Activated B cell treated with CpG ODN at 0.5 μM for 24 hours (primary cell): ENCODE results near the gene ZNF232. TPM values are rescaled to one million over a fixed set of nuclear protein-coding genes. Genes with fewer than 3 reads are reported as not detected.
"Not testable (repeated sequence)": the region's sequence is repeated elsewhere in the genome, so short reads cannot be mapped to it uniquely, and the experiment has no call there.

Experiments used
- ATAC-seq: fragments of 200-7000 bp; cut with Tn5 transposase; one replicate; pipeline ENCODE4 v1.10.0; 2021; ENCODE audit warnings: low read depth, mild to moderate bottlenecking, moderate library complexity
- CTCF ChIA-PET: fragments of 350-600 bp; sonication (Branson Sonifier 250); formaldehyde crosslinking; loops from one replicate; lab custom pipeline; 2021; ENCODE audit warnings: antibody characterized with exemption; lab: Charles Lee
- POLR2A ChIA-PET: fragments of 350-600 bp; sonication (Branson Sonifier 250); formaldehyde crosslinking; loops from one replicate; lab custom pipeline; 2021; ENCODE audit warnings: antibody characterized with exemption; lab: Charles Lee
- DNase-seq: peaks from one replicate; pipeline ENCODE4 v3.0.0; 2022
- H3K27ac Mint-ChIP-seq: one replicate; pipeline ENCODE4 v1.8.0; 2020; ENCODE audit warnings: mixed read lengths
- H3K27me3 Mint-ChIP-seq: one replicate; pipeline ENCODE4 v1.8.0; 2021; ENCODE audit warnings: mixed read lengths
- H3K36me3 Mint-ChIP-seq: one replicate; pipeline ENCODE4 v1.8.0; 2021; ENCODE audit warnings: low read depth, mixed read lengths
- H3K4me1 Mint-ChIP-seq: one replicate; pipeline ENCODE4 v1.8.0; 2021; ENCODE audit warnings: mixed read lengths
- H3K4me3 Mint-ChIP-seq: one replicate; pipeline ENCODE4 v1.8.0; 2020; ENCODE audit warnings: mild to moderate bottlenecking, mixed read lengths
- H3K9me3 Mint-ChIP-seq: one replicate; pipeline ENCODE4 v1.8.0; 2020; ENCODE audit warnings: mixed read lengths
- intact Hi-C: fragments of 100-400 bp; cut with micrococcal nuclease; formaldehyde crosslinking; loops from one replicate; pipeline ENCODE4 v1.15.1; 2024
- total RNA-seq: library from RNA; stranded (reverse); gene quantifications from 2 replicates; pipeline ENCODE4 v1.2.3, GENCODE V29; 2022
- TF ChIP-seq, protein P1 (sequence below): fragments of 200-600 bp; IDR thresholded peaks from one replicate; pipeline ENCODE4 v1.8.0; 2022; ENCODE audit warnings: antibody characterized with exemption, mild to moderate bottlenecking

Gene ZNF232
- total RNA-seq, 1 donor from 2014 or later, result 14.8 TPM

DNA sequence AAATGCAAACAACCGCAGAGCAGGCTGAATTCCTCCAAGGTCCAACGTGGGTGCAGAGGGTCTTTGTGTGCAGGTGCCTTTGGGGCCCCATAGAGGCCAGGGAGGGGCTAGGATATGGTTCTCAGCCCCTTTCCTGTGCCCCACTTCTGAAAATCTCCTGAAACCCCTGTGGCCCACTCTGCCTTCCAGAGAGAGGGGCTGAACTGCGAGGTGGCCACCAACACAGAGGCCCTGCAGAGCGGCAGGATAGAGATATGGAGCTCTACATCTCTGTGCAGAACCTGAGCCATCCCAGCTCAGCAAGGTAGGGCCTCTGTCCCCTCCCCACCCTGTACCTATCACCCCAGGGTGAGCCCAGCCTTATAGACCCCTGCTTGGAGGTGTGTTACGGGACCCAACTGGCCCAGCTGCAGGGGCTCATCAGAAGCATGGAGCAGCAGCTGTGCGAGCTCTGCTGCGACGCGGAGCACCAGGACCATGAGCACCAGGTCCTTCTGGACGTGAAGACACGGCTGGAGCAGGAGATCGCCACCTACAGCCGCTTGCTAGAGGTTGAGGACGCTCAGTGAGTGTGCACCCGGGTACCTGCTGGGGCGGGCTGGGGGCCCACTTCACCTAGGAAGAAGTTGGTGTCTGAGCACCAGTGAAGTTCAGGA lies 9.6 kb upstream of the ZNF232 start:
- Mint-ChIP-seq H3K36me3 (no peaks in the 10 kb centered on the region), H3K27ac (no peak overlapping the region), H3K9me3 (no peaks in the 10 kb centered on the region), H3K4me3 (no peak overlapping the region), H3K27me3 (peaks cover 36% of the 10 kb centered on the region), H3K4me1 (peaks cover 7% of the 10 kb centered on the region)
- ChIA-PET CTCF (no interaction called here), POLR2A (interaction anchor here (0.5 kb wide), 1 partner anchor 20 kb away, joined by 3 read pairs; no protein-coding TSS in a partner anchor)
- DNase-seq, result peak; percentile 13
- ATAC-seq, result no peak
- TF ChIP-seq, protein P1, sequence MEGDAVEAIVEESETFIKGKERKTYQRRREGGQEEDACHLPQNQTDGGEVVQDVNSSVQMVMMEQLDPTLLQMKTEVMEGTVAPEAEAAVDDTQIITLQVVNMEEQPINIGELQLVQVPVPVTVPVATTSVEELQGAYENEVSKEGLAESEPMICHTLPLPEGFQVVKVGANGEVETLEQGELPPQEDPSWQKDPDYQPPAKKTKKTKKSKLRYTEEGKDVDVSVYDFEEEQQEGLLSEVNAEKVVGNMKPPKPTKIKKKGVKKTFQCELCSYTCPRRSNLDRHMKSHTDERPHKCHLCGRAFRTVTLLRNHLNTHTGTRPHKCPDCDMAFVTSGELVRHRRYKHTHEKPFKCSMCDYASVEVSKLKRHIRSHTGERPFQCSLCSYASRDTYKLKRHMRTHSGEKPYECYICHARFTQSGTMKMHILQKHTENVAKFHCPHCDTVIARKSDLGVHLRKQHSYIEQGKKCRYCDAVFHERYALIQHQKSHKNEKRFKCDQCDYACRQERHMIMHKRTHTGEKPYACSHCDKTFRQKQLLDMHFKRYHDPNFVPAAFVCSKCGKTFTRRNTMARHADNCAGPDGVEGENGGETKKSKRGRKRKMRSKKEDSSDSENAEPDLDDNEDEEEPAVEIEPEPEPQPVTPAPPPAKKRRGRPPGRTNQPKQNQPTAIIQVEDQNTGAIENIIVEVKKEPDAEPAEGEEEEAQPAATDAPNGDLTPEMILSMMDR, result no peak
- intact Hi-C loops, result no loop called here

DNA sequence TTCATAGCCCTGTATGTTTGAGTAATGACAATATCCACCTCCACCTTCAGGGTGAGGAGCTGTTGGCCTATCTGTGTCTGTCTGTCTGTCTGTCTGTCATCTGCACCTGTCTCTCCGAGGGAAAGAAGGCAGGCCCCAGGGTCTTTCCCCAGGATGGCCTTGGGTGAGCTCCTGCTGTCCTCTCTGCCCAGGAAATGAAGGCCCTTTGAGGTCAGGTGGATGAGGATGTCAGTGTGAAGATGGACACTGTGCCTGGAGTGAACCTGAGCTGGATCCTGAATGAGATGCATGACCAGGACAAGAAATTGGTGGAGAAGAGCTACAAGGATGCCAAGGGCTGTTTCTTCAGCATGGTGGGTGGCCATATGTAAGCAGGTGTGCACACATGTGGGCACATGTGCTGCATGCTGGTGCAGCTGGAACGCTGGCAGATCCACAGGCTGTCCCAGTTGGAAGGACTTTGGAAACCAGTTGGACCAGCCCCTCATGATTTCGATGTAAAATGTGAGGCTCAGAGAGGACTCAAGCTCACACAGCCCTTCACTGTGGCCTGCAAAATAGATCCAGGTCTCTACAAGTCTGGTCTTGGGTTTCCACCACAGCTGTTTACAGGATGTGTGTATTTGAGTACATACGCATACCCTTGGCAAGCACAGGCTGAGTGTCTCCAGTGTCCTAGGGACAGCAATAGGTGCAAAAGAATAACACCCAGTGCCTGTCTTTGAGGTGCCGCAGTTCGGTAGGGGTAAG lies 8.9 kb upstream of the ZNF232 start:
- CTCF ChIA-PET, H3K27ac Mint-ChIP-seq, H3K36me3 Mint-ChIP-seq, DNase-seq, H3K9me3 Mint-ChIP-seq, intact Hi-C loops, ATAC-seq, H3K4me3 Mint-ChIP-seq: not testable (repeated sequence)
- POLR2A ChIA-PET, result interaction anchor here (0.6 kb wide), 1 partner anchor 416 kb away, joined by 3 read pairs; no protein-coding TSS in a partner anchor
- H3K27me3 Mint-ChIP-seq, result peaks cover 35% of the 10 kb centered on the region
- peaks cover 10% of the 10 kb centered on the region for H3K4me1 Mint-ChIP-seq

DNA sequence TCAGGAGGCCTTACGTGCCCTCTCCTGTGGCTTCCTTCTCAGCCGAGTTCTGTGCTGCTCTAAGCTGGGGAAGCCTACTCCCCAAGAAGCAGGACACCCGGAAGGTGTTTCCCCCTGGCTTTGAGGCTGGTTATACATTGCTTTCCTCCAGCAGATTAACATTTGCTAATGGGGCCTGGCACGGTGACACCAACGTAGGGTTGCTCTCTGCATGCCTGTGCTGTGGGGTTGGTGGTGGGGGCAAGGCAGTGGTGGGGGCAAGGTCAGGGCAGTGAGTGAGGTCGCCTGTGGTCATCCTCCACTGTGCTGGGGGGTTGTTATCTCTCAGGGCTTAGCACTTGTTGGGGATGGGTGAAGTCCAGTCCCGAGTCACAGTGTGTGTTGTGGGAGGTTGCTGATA lies 8.4 kb upstream of the ZNF232 start:
- Mint-ChIP-seq H3K4me3 (no peak overlapping the region), H3K27me3 (peaks cover 40% of the 10 kb centered on the region), H3K27ac (no peak overlapping the region), H3K4me1 (peaks cover 10% of the 10 kb centered on the region), H3K9me3 (no peaks in the 10 kb centered on the region), H3K36me3 (no peaks in the 10 kb centered on the region)
- DNase-seq, result no peak
- CTCF ChIA-PET, result no interaction called here
- no peak for ATAC-seq
- POLR2A ChIA-PET, result interaction anchor here (0.6 kb wide), 1 partner anchor 415 kb away, joined by 3 read pairs; no protein-coding TSS in a partner anchor
- intact Hi-C loops, result no loop called here
- TF ChIP-seq, protein P1, result no peak

DNA sequence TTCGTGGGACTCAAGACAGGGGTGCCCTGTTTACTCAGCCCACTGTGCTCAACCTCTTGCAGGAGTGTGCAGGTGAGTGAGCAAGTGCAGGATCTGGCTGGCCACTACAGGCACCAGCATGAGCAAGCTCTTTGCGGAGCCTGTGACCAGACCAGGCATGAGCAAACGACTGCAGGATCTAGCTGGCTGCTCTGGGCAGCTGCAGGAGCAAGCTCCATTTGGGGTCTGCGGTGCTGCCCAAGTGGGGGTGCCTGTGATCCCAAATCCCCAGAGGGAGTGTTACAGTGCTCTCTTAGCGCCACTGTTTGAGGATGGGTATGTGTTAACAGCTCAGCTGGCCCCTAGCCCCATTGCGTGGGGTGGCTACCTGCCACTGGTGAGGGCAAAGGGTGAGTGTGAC lies 6.5 kb upstream of the ZNF232 start:
- Mint-ChIP-seq H3K9me3 (no peaks in the 10 kb centered on the region), H3K36me3 (peaks cover 11% of the 10 kb centered on the region), H3K4me1 (peaks cover 7% of the 10 kb centered on the region), H3K4me3 (no peak overlapping the region), H3K27ac (no peak overlapping the region), H3K27me3 (peaks cover 29% of the 10 kb centered on the region)
- TF ChIP-seq, protein P1, result no peak
- no peak for ATAC-seq
- ChIA-PET CTCF (no interaction called here), POLR2A (no interaction called here)
- no peak for DNase-seq
- intact Hi-C loops, result no loop called here

DNA sequence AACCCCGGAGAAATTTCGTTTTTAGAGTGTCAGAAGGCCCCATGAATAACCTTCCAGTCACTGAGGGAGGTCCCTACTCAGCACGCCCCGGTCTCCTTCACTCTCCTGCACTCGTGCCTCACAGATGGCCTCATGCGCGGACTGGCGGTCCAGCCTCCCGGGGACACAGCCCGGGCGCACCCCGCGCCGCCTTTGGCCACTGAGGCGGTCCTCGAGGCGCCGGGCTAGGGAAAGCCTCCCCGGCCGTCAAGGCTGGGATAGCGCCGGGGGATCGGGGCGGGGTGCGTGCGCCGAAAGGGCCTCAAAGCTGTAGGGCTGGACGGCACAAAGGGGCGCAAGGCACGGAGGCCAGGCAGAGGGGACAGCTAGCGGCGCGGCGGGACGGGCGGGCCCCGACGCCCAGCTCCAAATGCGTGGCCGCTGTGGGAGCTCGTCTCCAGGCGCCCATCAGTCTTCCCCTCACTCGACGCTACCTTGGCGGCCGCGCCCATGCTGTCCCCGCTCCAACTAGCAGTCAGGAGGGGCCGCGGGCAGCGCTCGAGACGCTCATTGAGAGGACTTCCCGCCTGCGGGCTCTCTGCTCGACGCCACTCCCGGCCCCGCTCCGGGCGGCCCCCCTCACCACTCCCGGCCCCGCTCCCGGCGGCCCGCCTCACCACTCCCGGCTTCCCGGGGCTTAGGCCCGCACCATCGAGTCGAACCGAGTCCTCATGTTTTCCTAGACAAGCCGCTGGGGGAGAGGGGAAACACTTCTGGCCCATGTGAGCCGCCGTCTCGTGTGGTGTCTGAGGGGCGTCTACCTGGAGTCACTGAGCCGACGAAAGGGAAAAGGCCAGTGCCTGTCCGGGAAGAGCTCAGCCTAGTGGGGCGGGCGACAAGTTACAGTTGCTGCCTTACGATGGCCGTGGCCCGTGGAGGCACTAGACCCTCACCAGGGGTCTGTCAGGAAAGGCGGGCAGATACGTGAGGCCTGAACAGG lies 4.3 kb upstream of the ZNF232 start, which contains the start of gene USP6:
TSS of gene USP6 (plus strand) at position 360 of the 979 bp plus-strand sequence. CDS start 14,336 bp downstream, outside the sequence.
- Mint-ChIP-seq H3K27ac (no peak within 1 kb of the TSS), H3K27me3 (peaks cover 19% of the 10 kb centered on the region), H3K9me3 (no peaks in the 10 kb centered on the region), H3K4me3 (peak within 1 kb of the TSS; percentile 42), H3K36me3 (peaks cover 21% of the 10 kb centered on the region), H3K4me1 (peaks cover 15% of the 10 kb centered on the region)
- intact Hi-C loops, result no loop called here
- CTCF ChIA-PET, result no interaction called here
- TF ChIP-seq, protein P1, result no peak
- DNase-seq, result no peak
- no peak for ATAC-seq
- POLR2A ChIA-PET, result interaction anchor here (0.8 kb wide), 1 partner anchor 18 kb away, joined by 4 read pairs; no protein-coding TSS in a partner anchor
